Testis (tissue), 3 donors: ENCODE data around the gene TFF1. TPM values are rescaled to one million over a fixed set of nuclear protein-coding genes. Genes with fewer than 3 reads are reported as not detected.

Source experiments
- DNase-seq: peaks from one replicate; pipeline ENCODE4 v3.0.0-alpha.2; 2019
- H3K27ac ChIP-seq, 2 donors: fragments of 200-600 bp; sonication (generic); one replicate each; pipeline ENCODE4 v1.5.1; 2019
- H3K27me3 ChIP-seq: fragments of 200-600 bp; sonication (generic); one replicate; pipeline ENCODE4 v1.5.1; 2019
- H3K36me3 ChIP-seq: fragments of 200-600 bp; sonication (generic); one replicate; pipeline ENCODE4 v1.5.1; 2017; ENCODE audit warnings: low read depth; ENCODE audit errors: missing control alignments
- H3K4me1 ChIP-seq: fragments of 200-600 bp; sonication (generic); one replicate; pipeline ENCODE4 v1.5.1; 2019
- H3K4me3 ChIP-seq, 2 donors: fragments of 200-600 bp; sonication (generic); one replicate each; pipeline ENCODE4 v1.5.1; 2017 to 2019
- H3K9me3 ChIP-seq: fragments of 200-600 bp; sonication (generic); one replicate; pipeline ENCODE4 v1.5.1; 2017
- CTCF ChIP-seq, 3 experiments: fragments of 450-650 bp in 2 of 3; fragments of 200-600 bp in 1 of 3; sonication (generic) in 1 of 3; IDR thresholded peaks; one replicate each; pipeline ENCODE4 v1.5.1; 2016 to 2019; ENCODE audit warnings: antibody characterized with exemption in 3 of 3, mild to moderate bottlenecking in 2 of 3, moderate library complexity in 1 of 3
- POLR2A ChIP-seq: fragments of 450-650 bp; IDR thresholded peaks from one replicate; pipeline ENCODE4 v1.6.1; 2017; ENCODE audit warnings: antibody characterized with exemption, mild to moderate bottlenecking, moderate library complexity
- WGBS, 2 donors: methylation state at CpG; one replicate each; pipeline ENCODE4 v1.1.5; 2018; 5-methylcytosine and 5-hydroxymethylcytosine counted together
- intact Hi-C: fragments of 100-400 bp; cut with DNase I; formaldehyde crosslinking; loops from one replicate; pipeline ENCODE4 v1.15.1; 2023; ENCODE audit warnings: low total_unique reads
- polyA plus RNA-seq: library from polyadenylated mRNA; stranded (reverse); fragments of 350-450 nt; fragmentation: Illumina TruSeq; extraction: RNeasy Lipid Tissue Mini Kit (QIAGEN cat#74804); gene quantifications from one replicate; pipeline ENCODE4 v1.2.3, GENCODE V29; 2014; ENCODE audit warnings: low read depth, low replicate concordance; ENCODE audit not compliant: insufficient read depth
- total RNA-seq, 2 donors: library from RNA; depleted of rRNA; stranded (reverse); fragments of >200 nt; gene quantifications; one replicate each; pipeline ENCODE4 v1.2.3, GENCODE V29; 2016

The TFF1 gene
- total and polyA plus RNA-seq, 3 donors from 2014 or later: not detected

- Histone ChIP-seq H3K9me3 (no peaks in the 10 kb centered on the region), H3K4me3 (no peak overlapping the region), H3K27ac (no peak overlapping the region), H3K4me1 (no peaks in the 10 kb centered on the region), H3K27me3 (no peaks in the 10 kb centered on the region), H3K36me3 (no peaks in the 10 kb centered on the region)
- no peak for TF ChIP-seq CTCF (IDR thresholded peaks at IDR 0.05)
- 91 to 92% methylated on average over 13 to 23 of the region's 23 CpGs for WGBS, 2 donors
- DNase-seq: no peak
- intact Hi-C loops: no loop called here
Measured at GRCh38 chr21:42405064-42406013, 39.0 kb upstream of the TFF1 start.

DNA sequence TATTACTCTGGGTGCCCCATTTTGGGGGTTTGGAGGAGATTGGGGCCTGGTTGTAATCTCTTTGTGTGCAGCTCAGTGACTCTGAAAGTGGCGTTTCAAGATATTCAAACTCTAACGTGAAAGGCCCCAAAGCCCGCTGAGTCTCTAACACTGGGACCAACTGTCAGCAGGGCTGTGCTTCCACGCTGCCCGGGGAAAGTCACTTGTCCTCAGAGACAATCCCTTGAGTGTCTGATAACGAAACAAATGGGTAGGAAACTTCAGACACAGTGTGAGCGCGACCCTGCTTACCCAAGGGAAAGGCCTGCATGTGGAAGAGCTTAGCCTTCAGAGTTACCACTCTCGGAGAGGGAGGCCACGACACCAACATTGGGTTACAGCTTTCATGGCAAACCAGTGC is 38.2 kb upstream of the TFF1 start:
- no peak overlapping the region for H3K4me3 ChIP-seq
- no peak for DNase-seq
- H3K4me1 ChIP-seq: no peaks in the 10 kb centered on the region
- H3K27me3 ChIP-seq: no peaks in the 10 kb centered on the region
- WGBS, 2 donors: 86 to 92% methylated on average over 10 of the region's 10 CpGs
- no peak overlapping the region for H3K27ac ChIP-seq
- TF ChIP-seq CTCF (IDR thresholded peaks at IDR 0.05): no peak
- TF ChIP-seq POLR2A: no peak
- intact Hi-C loops: no loop called here
- H3K9me3 ChIP-seq: no peaks in the 10 kb centered on the region
- H3K36me3 ChIP-seq: no peaks in the 10 kb centered on the region

DNA sequence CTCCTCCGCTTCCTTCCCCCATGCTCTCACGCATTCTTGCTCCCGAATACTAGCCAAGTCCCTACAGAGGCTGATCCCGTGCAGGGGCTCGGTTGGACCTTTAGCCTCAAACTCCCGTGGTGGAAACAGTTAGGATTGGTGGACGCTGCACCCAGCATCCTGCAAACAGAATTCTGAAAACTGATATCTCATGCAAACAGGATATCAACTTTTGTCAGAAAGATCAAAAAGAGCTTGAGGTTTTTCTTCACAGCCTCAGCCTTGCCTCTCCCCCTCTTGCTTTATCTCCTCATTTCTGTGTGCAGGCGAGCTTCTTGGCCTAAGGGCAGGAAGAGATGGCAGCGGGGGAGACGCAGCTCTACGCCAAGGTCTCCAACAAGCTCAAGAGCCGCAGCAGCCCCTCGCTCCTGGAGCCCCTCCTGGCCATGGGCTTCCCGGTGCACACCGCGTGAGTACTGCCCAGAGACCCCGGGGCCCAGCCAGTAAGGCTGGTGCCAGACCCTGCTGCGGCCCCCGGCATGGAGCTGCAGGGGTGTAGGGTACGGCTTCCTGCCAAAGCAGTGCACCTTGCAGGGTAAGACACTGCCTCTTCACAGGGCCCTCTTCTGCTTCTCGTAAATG is 37.4 kb upstream of the TFF1 start, which contains the start of gene UBASH3A:
UBASH3A (plus strand) TSS at position 292 of the 621 bp plus-strand sequence; CDS start at position 336, 44 bp downstream.
- WGBS, 2 donors: 59 to 65% methylated on average over 21 of the region's 21 CpGs
- H3K27ac ChIP-seq: no peak within 1 kb of the TSS
- no peak within 1 kb of the TSS for H3K4me3 ChIP-seq

DNA sequence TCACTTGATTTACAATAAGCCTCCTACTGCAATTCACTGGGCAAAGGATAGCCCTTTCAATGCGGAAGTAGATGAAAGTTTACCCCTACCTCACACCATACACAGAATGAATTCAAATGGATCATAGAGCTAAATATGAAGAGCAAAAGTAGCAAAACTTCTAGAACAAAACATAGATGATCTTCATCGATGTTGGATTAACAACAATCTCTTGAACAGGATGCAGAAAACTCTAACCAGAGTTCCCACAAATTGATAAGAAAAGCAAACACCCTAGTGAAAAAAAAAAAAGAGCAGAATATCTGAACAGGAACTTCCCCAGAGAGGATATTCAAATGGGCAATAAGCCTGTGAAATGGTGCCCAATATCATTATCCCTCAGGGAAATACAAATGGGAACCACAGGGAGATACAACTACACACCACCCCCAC is 35.5 kb upstream of the TFF1 start:
- Histone ChIP-seq H3K4me3 (no peak overlapping the region), H3K27me3 (no peaks in the 10 kb centered on the region), H3K9me3 (no peaks in the 10 kb centered on the region), H3K4me1 (no peaks in the 10 kb centered on the region), H3K27ac (no peak overlapping the region), H3K36me3 (no peaks in the 10 kb centered on the region)
- no peak for TF ChIP-seq CTCF (IDR thresholded peaks at IDR 0.05)
- no peak for TF ChIP-seq POLR2A
- 80 to 86% methylated on average over 2 of the region's 2 CpGs for WGBS, 2 donors
- no peak for DNase-seq
- intact Hi-C loops: no loop called here

More for the DNA sequence above, 37.4 kb upstream of the TFF1 start, which contains the start of gene UBASH3A:
- no peaks in the 10 kb centered on the region for H3K27me3 ChIP-seq
- intact Hi-C loops: no loop called here
- DNase-seq: no peak
- H3K4me1 ChIP-seq: no peaks in the 10 kb centered on the region
- H3K36me3 ChIP-seq: no peaks in the 10 kb centered on the region
- TF ChIP-seq CTCF (IDR thresholded peaks at IDR 0.05) (no peak), POLR2A (no peak)
- no peaks in the 10 kb centered on the region for H3K9me3 ChIP-seq
